HepG2 (cell line): ENCODE results near the gene CYP2A6. TPM values are rescaled to one million over a fixed set of nuclear protein-coding genes. Genes with fewer than 3 reads are reported as not detected.

ENCODE experiments used
- BRF2 ChIP-seq: sonication (generic); formaldehyde crosslinking; IDR thresholded peaks from 2 replicates; pipeline ENCODE4 v1.8.1; 2022; ENCODE audit warnings: mild to moderate bottlenecking, missing genetic modification reagents
- HNRNPK ChIP-seq: fragments of 200-400 bp; formaldehyde crosslinking; IDR thresholded peaks from 2 replicates; pipeline ENCODE4 v1.6.1; 2018; ENCODE audit warnings: low read length, low read depth, moderate library complexity, mild to moderate bottlenecking; ENCODE audit not compliant: poor library complexity, severe bottlenecking
- KIAA2018 ChIP-seq: sonication (generic); formaldehyde crosslinking; IDR thresholded peaks from 2 replicates; pipeline ENCODE4 v1.5.0; 2020; ENCODE audit warnings: mild to moderate bottlenecking, missing genetic modification reagents, borderline replicate concordance
- KLF6 ChIP-seq: IDR thresholded peaks from 2 replicates; pipeline ENCODE4 v1.8.0; 2016; ENCODE audit warnings: missing biosample characterization, missing genetic modification reagents
- NFE2L2 ChIP-seq: fragments of 150-350 bp; IDR thresholded peaks from 2 replicates; pipeline ENCODE4 v1.6.1; 2014; ENCODE audit warnings: low read length
- NR0B2 ChIP-seq: sonication (generic); formaldehyde crosslinking; IDR thresholded peaks from 2 replicates; pipeline ENCODE4 v1.4.0; 2020; ENCODE audit warnings: mild to moderate bottlenecking, missing genetic modification reagents
- ZNF564 ChIP-seq: sonication (generic); formaldehyde crosslinking; IDR thresholded peaks from 2 replicates; pipeline ENCODE4 v1.8.1; 2023; ENCODE audit warnings: mild to moderate bottlenecking, missing genetic modification reagents
- ZNF570 ChIP-seq: sonication (generic); formaldehyde crosslinking; IDR thresholded peaks from 2 replicates; pipeline ENCODE4 v1.4.0; 2020; ENCODE audit warnings: mild to moderate bottlenecking, missing genetic modification reagents, borderline replicate concordance
- polyA plus RNA-seq, 8 experiments: library from polyadenylated mRNA; depleted of rRNA in 3 of 8; stranded (reverse) in 7 of 8; unstranded in 1 of 8; fragments of >200 nt; fragmentation: Illumina TruSeq in 4 of 8; extraction: Trizol in 4 of 8; gene quantifications; 2 replicates each; pipeline versions ENCODE4 v1.2.1 to v1.2.3, GENCODE V29; 2011 to 2016; ENCODE audit warnings: low read depth in 4 of 8, missing spikeins in 1 of 8, mixed read lengths in 1 of 8; ENCODE audit not compliant: insufficient read depth in 1 of 8
- total RNA-seq, 5 experiments: library from RNA; depleted of rRNA; stranded (reverse); fragments of >200 nt; fragmentation: Illumina TruSeq; extraction: Trizol; gene quantifications; 2 replicates each; pipeline ENCODE4 v1.2.3, GENCODE V29; 2016; ENCODE audit warnings: low read depth in 1 of 5
- TF ChIP-seq, protein P1 (sequence below): sonication (generic); formaldehyde crosslinking; IDR thresholded peaks from 2 replicates; pipeline ENCODE4 v1.9.0; 2021; ENCODE audit warnings: mild to moderate bottlenecking, missing genetic modification reagents
- TF ChIP-seq, protein P2 (sequence below): fragments of 450-650 bp; IDR thresholded peaks from 2 replicates; pipeline ENCODE4 v1.6.1; 2016

The CYP2A6 gene
- total and polyA plus RNA-seq, 2 of the 13 experiments (the other 11 are each of a cell fraction or from before 2014, with no cell fraction given) = not detected

- TF ChIP-seq, protein P1, sequence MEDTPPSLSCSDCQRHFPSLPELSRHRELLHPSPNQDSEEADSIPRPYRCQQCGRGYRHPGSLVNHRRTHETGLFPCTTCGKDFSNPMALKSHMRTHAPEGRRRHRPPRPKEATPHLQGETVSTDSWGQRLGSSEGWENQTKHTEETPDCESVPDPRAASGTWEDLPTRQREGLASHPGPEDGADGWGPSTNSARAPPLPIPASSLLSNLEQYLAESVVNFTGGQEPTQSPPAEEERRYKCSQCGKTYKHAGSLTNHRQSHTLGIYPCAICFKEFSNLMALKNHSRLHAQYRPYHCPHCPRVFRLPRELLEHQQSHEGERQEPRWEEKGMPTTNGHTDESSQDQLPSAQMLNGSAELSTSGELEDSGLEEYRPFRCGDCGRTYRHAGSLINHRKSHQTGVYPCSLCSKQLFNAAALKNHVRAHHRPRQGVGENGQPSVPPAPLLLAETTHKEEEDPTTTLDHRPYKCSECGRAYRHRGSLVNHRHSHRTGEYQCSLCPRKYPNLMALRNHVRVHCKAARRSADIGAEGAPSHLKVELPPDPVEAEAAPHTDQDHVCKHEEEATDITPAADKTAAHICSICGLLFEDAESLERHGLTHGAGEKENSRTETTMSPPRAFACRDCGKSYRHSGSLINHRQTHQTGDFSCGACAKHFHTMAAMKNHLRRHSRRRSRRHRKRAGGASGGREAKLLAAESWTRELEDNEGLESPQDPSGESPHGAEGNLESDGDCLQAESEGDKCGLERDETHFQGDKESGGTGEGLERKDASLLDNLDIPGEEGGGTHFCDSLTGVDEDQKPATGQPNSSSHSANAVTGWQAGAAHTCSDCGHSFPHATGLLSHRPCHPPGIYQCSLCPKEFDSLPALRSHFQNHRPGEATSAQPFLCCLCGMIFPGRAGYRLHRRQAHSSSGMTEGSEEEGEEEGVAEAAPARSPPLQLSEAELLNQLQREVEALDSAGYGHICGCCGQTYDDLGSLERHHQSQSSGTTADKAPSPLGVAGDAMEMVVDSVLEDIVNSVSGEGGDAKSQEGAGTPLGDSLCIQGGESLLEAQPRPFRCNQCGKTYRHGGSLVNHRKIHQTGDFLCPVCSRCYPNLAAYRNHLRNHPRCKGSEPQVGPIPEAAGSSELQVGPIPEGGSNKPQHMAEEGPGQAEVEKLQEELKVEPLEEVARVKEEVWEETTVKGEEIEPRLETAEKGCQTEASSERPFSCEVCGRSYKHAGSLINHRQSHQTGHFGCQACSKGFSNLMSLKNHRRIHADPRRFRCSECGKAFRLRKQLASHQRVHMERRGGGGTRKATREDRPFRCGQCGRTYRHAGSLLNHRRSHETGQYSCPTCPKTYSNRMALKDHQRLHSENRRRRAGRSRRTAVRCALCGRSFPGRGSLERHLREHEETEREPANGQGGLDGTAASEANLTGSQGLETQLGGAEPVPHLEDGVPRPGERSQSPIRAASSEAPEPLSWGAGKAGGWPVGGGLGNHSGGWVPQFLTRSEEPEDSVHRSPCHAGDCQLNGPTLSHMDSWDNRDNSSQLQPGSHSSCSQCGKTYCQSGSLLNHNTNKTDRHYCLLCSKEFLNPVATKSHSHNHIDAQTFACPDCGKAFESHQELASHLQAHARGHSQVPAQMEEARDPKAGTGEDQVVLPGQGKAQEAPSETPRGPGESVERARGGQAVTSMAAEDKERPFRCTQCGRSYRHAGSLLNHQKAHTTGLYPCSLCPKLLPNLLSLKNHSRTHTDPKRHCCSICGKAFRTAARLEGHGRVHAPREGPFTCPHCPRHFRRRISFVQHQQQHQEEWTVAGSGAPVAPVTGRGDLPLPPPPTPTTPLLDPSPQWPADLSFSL (CRISPR knock-in tag) = peak; percentile 58
- TF ChIP-seq KLF6 (CRISPR knock-in tag) (no peak), NR0B2 (CRISPR knock-in tag) (peak; percentile 92), NFE2L2 (no peak), ZNF564 (no peak), KIAA2018 (CRISPR knock-in tag) (no peak), ZNF570 (no peak), HNRNPK (no peak), BRF2 (CRISPR knock-in tag) (peak; percentile 51; the same call in 1 of the 2 replicates)
- TF ChIP-seq, protein P2, sequence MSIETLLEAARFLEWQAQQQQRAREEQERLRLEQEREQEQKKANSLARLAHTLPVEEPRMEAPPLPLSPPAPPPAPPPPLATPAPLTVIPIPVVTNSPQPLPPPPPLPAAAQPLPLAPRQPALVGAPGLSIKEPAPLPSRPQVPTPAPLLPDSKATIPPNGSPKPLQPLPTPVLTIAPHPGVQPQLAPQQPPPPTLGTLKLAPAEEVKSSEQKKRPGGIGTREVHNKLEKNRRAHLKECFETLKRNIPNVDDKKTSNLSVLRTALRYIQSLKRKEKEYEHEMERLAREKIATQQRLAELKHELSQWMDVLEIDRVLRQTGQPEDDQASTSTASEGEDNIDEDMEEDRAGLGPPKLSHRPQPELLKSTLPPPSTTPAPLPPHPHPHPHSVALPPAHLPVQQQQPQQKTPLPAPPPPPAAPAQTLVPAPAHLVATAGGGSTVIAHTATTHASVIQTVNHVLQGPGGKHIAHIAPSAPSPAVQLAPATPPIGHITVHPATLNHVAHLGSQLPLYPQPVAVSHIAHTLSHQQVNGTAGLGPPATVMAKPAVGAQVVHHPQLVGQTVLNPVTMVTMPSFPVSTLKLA = no peak
These were observed 52.1 kb downstream of the CYP2A6 start (continued) for GRCh38 chr19:40797963-40798682.
